ENCODE results near the gene LCE6A.

The LCE6A gene

GRCh38 chr1:152842556-152842955 is at the start of gene LCE6A:
LCE6A (plus strand) TSS chr1:152842856; CDS start chr1:152843521, 665 bp downstream.
- DNase-seq, result no peak

GRCh38 chr1:152795686-152796085 is 47.0 kb upstream of the LCE6A start:
- DNase-seq, result no peak

GRCh38 chr1:152796421-152796820 is 46.2 kb upstream of the LCE6A start, which contains the start of gene LCE1D:
LCE1D (plus strand) TSS chr1:152796721; CDS start chr1:152797795, 1,074 bp downstream.
- DNase-seq, result no peak

- DNase-seq, result no peak
These were observed 41.3 kb upstream of the LCE6A start for GRCh38 chr1:152801333-152801732.

GRCh38 chr1:152806576-152806975 is 36.1 kb upstream of the LCE6A start, which contains the start of gene LCE1C:
LCE1C (minus strand) TSS chr1:152806651; CDS start chr1:152805478, 1,173 bp downstream.
- DNase-seq, result no peak

- DNase-seq, result no peak
These were observed 31.6 kb upstream of the LCE6A start for GRCh38 chr1:152811050-152811449.

GRCh38 chr1:152811671-152812070 is 31.0 kb upstream of the LCE6A start, which contains the start of gene LCE1B:
LCE1B (plus strand) TSS chr1:152811971; CDS start chr1:152812447, 476 bp downstream.
- no peak for DNase-seq

- DNase-seq, result no peak
These were observed 25.3 kb upstream of the LCE6A start for GRCh38 chr1:152817309-152817708.

- DNase-seq, result no peak
These were observed 19.4 kb upstream of the LCE6A start for GRCh38 chr1:152823294-152823693.

GRCh38 chr1:152824964-152825363 is 17.7 kb upstream of the LCE6A start:
- DNase-seq, result no peak

- DNase-seq, result no peak
These were observed 15.5 kb upstream of the LCE6A start, which contains the start of gene LCE1A for GRCh38 chr1:152827173-152827572. LCE1A (plus strand) TSS chr1:152827473; CDS start chr1:152827473, 0 bp downstream.

GRCh38 chr1:152836870-152837269 is 5.8 kb upstream of the LCE6A start:
- no peak for DNase-seq

GRCh38 chr1:152855661-152856060 is 13.0 kb downstream of the LCE6A start:
- no peak for DNase-seq

- no peak for DNase-seq
These were observed 15.4 kb downstream of the LCE6A start for GRCh38 chr1:152858062-152858461.

- no peak for DNase-seq
These were observed 17.0 kb downstream of the LCE6A start, which contains the start of gene LCE7A for GRCh38 chr1:152859696-152860095. LCE7A (plus strand) TSS chr1:152859996; CDS start chr1:152860698, 702 bp downstream.

- DNase-seq, result no peak
These were observed 17.5 kb downstream of the LCE6A start for GRCh38 chr1:152860129-152860528.

GRCh38 chr1:152861374-152861773 is 18.7 kb downstream of the LCE6A start:
- no peak for DNase-seq

- DNase-seq, result no peak
These were observed 21.8 kb downstream of the LCE6A start for GRCh38 chr1:152864443-152864842.

- no peak for DNase-seq
These were observed 23.7 kb downstream of the LCE6A start for GRCh38 chr1:152866321-152866720.

- peak; percentile 63 for DNase-seq
These were observed 27.3 kb downstream of the LCE6A start for GRCh38 chr1:152869808-152870419.

GRCh38 chr1:152870831-152871730 is 28.4 kb downstream of the LCE6A start:
- DNase-seq, result peak; percentile 21

- no peak for DNase-seq
These were observed 29.1 kb downstream of the LCE6A start for GRCh38 chr1:152871731-152872126.

- DNase-seq, result no peak
These were observed 30.8 kb downstream of the LCE6A start for GRCh38 chr1:152873495-152873894.

- no peak for DNase-seq
These were observed 34.2 kb downstream of the LCE6A start for GRCh38 chr1:152876827-152877226.
